Suprapubic skin (tissue), 4 donors: ENCODE data around the gene MRAP2.

Experiments
- EP300 ChIP-seq: sonication (generic); formaldehyde crosslinking; IDR thresholded peaks from one replicate; pipeline ENCODE4 v1.6.1; 2017; ENCODE audit warnings: antibody characterized with exemption
- POLR2AphosphoS5 ChIP-seq, 3 donors: sonication (generic); formaldehyde crosslinking; IDR thresholded peaks; one replicate each; pipeline ENCODE4 v1.6.1; 2017; ENCODE audit warnings: antibody characterized with exemption in 3 of 3

GRCh38 chr6:84017709-84018452, 15.7 kb upstream of the MRAP2 start:
- no peak for TF ChIP-seq POLR2AphosphoS5 (IDR thresholded peaks at IDR 0.05)
- no peak for TF ChIP-seq EP300
